ENCODE measurements around the gene NUBP2.

NUBP2 gene

GRCh38 chr16:1818873-1819525 is 36.2 kb downstream of the NUBP2 start:
- no peak overlapping the region for H2AFZ ChIP-seq (ENCODE audit: low read length)
- no peak overlapping the region for H3K4me3 ChIP-seq (ENCODE audit: low read length, poor library complexity, severe bottlenecking)
- H3K9ac ChIP-seq (ENCODE audit: low read depth, low read length, poor library complexity, severe bottlenecking) = no peak overlapping the region
- H3K79me2 ChIP-seq (ENCODE audit: insufficient read depth, low read length) = no peaks in the 10 kb centered on the region
- H3K27me3 ChIP-seq (ENCODE audit: insufficient read depth, low read length, poor library complexity, severe bottlenecking) = no peaks in the 10 kb centered on the region
- H3K4me2 ChIP-seq (ENCODE audit: low read depth, low read length, poor library complexity, severe bottlenecking) = no peak overlapping the region
- no peaks in the 10 kb centered on the region for H3K4me1 ChIP-seq (ENCODE audit: insufficient read depth, low read length, poor library complexity, severe bottlenecking)
- no peaks in the 10 kb centered on the region for H3K9me3 ChIP-seq (ENCODE audit: insufficient read depth, low read depth, low read length)
- H3F3A ChIP-seq (ENCODE audit: low read depth) = no peaks in the 10 kb centered on the region
- H3K9me2 ChIP-seq (replicated peaks; ENCODE audit: low read depth, low read length) = no peaks in the 10 kb centered on the region
- no peak for TF ChIP-seq CTCF (conservative IDR thresholded peaks at IDR 0.05; ENCODE audit: low read length)
- no peak for TF ChIP-seq EZH2phosphoT487 (IDR thresholded peaks at IDR 0.05; ENCODE audit: borderline replicate concordance)
- H4K20me1 ChIP-seq (ENCODE audit: insufficient read depth, low read length, poor library complexity, severe bottlenecking) = no peaks in the 10 kb centered on the region
- no peaks in the 10 kb centered on the region for H3K36me3 ChIP-seq (ENCODE audit: insufficient read depth, low read length)

DNA sequence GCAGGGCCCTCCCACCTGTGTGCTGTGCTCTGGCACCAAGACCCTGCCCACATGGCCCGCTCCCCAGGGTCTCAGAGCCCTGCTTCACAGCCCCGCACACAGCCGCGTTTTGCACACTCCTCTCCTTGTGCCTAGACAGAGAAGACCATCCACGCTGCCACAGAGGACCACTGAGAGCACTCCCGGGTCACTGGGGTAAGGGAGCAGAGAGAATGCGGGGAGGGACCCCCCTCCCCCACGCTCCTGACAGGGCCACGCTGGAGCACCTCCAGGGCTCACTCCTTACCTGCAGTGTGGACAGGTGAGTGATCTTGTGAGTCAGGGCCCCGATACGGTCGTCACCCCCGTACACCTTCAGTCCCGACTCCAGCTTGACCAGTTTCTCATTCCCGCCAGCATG is 36.9 kb downstream of the NUBP2 start:
- Histone ChIP-seq H3K9ac (ENCODE audit: low read depth, low read length, poor library complexity, severe bottlenecking) (no peak overlapping the region), H3K9me2 (replicated peaks; ENCODE audit: low read depth, low read length) (no peaks in the 10 kb centered on the region), H3K4me2 (ENCODE audit: low read depth, low read length, poor library complexity, severe bottlenecking) (no peak overlapping the region), H2AFZ (ENCODE audit: low read length) (no peak overlapping the region), H4K20me1 (ENCODE audit: insufficient read depth, low read length, poor library complexity, severe bottlenecking) (no peaks in the 10 kb centered on the region), H3K4me1 (ENCODE audit: insufficient read depth, low read length, poor library complexity, severe bottlenecking) (no peaks in the 10 kb centered on the region), H3F3A (ENCODE audit: low read depth) (no peaks in the 10 kb centered on the region), H3K27me3 (ENCODE audit: insufficient read depth, low read length, poor library complexity, severe bottlenecking) (no peaks in the 10 kb centered on the region), H3K9me3 (ENCODE audit: insufficient read depth, low read depth, low read length) (no peaks in the 10 kb centered on the region), H3K4me3 (ENCODE audit: low read length, poor library complexity, severe bottlenecking) (no peak overlapping the region), H3K79me2 (ENCODE audit: insufficient read depth, low read length) (no peaks in the 10 kb centered on the region), H3K36me3 (ENCODE audit: insufficient read depth, low read length) (no peaks in the 10 kb centered on the region)
- TF ChIP-seq CTCF (conservative IDR thresholded peaks at IDR 0.05; ENCODE audit: low read length) = no peak
- no peak for TF ChIP-seq EZH2phosphoT487 (IDR thresholded peaks at IDR 0.05; ENCODE audit: borderline replicate concordance)

- Histone ChIP-seq H3K4me3 (ENCODE audit: low read length, poor library complexity, severe bottlenecking) (no peak overlapping the region), H3K9ac (ENCODE audit: low read depth, low read length, poor library complexity, severe bottlenecking) (no peak overlapping the region), H3K79me2 (ENCODE audit: insufficient read depth, low read length) (peaks cover 2% of the 10 kb centered on the region; the same call in 1 of the 2 replicates), H4K20me1 (ENCODE audit: insufficient read depth, low read length, poor library complexity, severe bottlenecking) (no peaks in the 10 kb centered on the region), H3F3A (ENCODE audit: low read depth) (no peaks in the 10 kb centered on the region), H3K4me2 (ENCODE audit: low read depth, low read length, poor library complexity, severe bottlenecking) (no peak overlapping the region), H3K9me3 (ENCODE audit: insufficient read depth, low read depth, low read length) (no peaks in the 10 kb centered on the region), H3K27me3 (ENCODE audit: insufficient read depth, low read length, poor library complexity, severe bottlenecking) (no peaks in the 10 kb centered on the region), H3K4me1 (ENCODE audit: insufficient read depth, low read length, poor library complexity, severe bottlenecking) (no peaks in the 10 kb centered on the region), H3K36me3 (ENCODE audit: insufficient read depth, low read length) (no peaks in the 10 kb centered on the region), H3K9me2 (replicated peaks; ENCODE audit: low read depth, low read length) (no peaks in the 10 kb centered on the region), H2AFZ (ENCODE audit: low read length) (no peak overlapping the region)
- TF ChIP-seq EZH2phosphoT487 (IDR thresholded peaks at IDR 0.05; ENCODE audit: borderline replicate concordance) (no peak), CTCF (conservative IDR thresholded peaks at IDR 0.05; ENCODE audit: low read length) (no peak)
Observed at GRCh38 chr16:1820096-1820945, 37.6 kb downstream of the NUBP2 start.
